H54 (cell line): Measurements from ENCODE around the gene ERC2.
"Not testable (repeated sequence)": the region's sequence is repeated elsewhere in the genome, so short reads cannot be mapped to it uniquely, and the experiment has no call there.

Experiments used
- DNase-seq: peaks from one replicate; pipeline ENCODE4 v3.0.0; 2011; ENCODE audit warnings: low spot score, mixed read lengths; ENCODE audit not compliant: insufficient read length
- FAIRE-seq: peaks from 3 replicates; lab custom pipeline; 2011; peaks lifted over from hg19 to GRCh38; lab: Jason Lieb, UNC
- POLR2A ChIP-seq: IDR thresholded peaks from 2 replicates; pipeline ENCODE4 v1.6.1; 2011; ENCODE audit warnings: low read depth, mild to moderate bottlenecking, low read length

Gene ERC2

DNA sequence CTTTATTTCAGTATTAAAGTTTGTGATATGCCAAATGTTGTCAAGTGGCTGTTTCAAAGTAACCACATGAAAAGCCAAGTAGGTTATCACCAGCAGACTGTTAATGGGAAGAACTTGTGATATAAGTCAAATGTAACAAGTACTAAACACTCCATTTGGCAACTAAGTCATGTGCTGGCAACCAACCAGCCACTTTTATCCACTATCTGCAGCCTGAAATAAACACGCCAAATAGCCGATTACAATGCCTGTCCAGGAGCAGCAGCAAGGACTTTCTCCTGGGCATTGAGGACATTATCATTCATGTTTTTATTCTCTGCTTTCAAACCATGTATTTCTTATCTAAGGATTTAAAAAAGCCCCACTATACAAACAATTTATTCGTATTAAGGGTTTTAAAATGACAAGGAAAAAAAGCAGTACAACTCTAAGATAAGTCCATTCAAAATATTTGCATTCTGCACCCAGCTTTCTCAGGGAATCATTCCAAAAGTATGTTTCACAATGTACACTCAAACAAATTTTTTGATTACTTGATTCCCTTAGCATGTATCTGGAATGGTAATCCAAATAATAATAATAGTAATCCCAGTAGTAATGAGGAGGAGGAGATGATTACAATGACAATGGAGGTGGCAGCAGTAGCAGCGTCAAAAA lies 448.6 kb downstream of the ERC2 start:
- no peak for TF ChIP-seq POLR2A
- no peak for FAIRE-seq
- DNase-seq, result no peak

- DNase-seq, FAIRE-seq: not testable (repeated sequence)
Measured at GRCh38 chr3:56015374-56015773, 452.9 kb downstream of the ERC2 start.

DNA sequence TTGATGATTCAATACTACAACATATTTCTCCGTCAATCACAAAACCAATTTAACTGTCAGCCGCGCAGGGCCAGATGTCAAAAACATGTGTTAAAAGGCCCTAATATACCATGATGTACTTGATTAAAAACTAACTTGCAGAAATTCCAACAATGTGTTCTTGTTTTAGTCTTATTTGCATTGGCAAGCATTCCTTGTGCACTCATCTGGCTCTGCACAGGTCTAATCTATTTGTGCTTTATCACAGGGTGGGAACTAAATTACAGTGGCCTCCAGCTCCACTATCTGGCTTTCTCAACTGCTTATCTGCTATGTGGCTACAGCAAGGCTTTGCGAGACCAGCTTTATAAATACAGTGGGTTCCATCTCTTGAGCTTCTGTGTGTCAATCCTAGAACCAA lies 455.5 kb downstream of the ERC2 start:
- FAIRE-seq (no peak), DNase-seq (no peak)
- TF ChIP-seq POLR2A, result no peak

GRCh38 chr3:56005196-56005805 lies 463.0 kb downstream of the ERC2 start:
- no peak for DNase-seq
- no peak for TF ChIP-seq POLR2A
- FAIRE-seq, result no peak

DNA sequence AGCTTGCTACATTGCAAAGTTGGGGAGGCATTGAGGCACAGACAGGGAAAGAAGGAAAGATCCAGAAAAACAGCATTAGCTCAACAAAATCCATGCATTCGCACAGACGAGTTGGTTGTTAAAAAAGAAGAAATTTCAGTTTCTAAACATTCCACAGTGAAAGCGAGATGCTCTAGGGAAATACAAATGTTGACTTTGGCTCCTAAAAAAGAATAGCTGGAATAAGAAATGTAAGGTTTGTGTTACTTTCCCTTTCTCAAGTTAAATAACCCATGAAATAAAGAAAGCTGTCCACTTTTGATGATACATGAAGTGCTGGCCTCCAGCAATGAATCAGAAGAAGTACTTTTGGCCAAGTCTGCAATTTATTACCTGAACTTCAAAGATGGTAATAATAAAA lies 465.1 kb downstream of the ERC2 start:
- DNase-seq (no peak), FAIRE-seq (no peak)
- no peak for TF ChIP-seq POLR2A

DNA sequence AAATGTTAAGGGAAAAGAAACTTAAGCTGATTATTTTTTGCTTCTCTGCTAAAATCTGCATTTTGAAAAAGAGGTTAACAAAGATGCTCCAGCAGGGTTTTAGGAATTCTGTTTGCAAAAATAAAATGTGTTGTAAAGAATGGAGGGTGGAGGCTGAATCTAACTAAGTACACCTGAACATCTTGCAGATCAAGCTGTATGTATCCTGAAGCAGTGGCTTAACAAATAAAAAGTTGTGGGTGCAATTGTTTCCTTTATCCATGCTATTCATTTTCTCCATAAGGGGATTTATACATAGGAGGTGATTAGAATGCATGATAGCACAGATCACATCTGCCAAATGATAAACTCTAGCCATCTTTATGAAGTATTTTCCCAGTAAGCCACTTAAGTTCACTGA lies 466.3 kb downstream of the ERC2 start:
- FAIRE-seq (no peak), DNase-seq (no peak)

GRCh38 chr3:56001537-56001936 lies 466.7 kb downstream of the ERC2 start:
- TF ChIP-seq POLR2A, result no peak
- FAIRE-seq (no peak), DNase-seq (no peak)

More for the DNA sequence above, 466.3 kb downstream of the ERC2 start:
- TF ChIP-seq POLR2A, result no peak

- DNase-seq, result no peak
- no peak for TF ChIP-seq POLR2A
- FAIRE-seq, result no peak
Measured at GRCh38 chr3:55989366-55989765, 478.9 kb downstream of the ERC2 start.

- no peak for DNase-seq
- TF ChIP-seq POLR2A, result no peak
- FAIRE-seq, result no peak
Measured at GRCh38 chr3:55988905-55989304, 479.4 kb downstream of the ERC2 start.

DNA sequence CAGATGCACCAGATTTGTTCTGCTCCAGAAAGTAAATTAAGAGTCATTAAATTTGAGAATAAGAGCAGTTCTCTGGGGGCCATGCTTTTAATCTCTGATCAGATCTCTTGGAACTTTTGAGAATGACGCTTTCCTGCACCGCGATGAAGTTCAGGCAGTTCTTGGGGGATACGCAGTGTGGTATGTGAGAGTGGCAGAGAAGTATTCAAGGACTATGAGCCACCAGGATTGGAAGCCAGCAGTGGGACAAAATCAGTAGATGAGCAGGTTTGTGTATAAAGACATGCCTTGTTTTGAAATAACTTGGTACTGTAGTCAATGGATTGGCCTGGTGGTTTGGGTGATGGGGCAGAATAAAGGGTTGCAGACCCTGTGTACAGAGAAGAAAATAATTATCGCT lies 483.6 kb downstream of the ERC2 start:
- DNase-seq (no peak), FAIRE-seq (no peak)
- no peak for TF ChIP-seq POLR2A

- FAIRE-seq (no peak), DNase-seq (no peak)
- TF ChIP-seq POLR2A, result no peak
Measured at GRCh38 chr3:55978953-55979352, 489.3 kb downstream of the ERC2 start.

GRCh38 chr3:55974421-55975165 lies 493.7 kb downstream of the ERC2 start:
- FAIRE-seq (no peak), DNase-seq (no peak)
- TF ChIP-seq POLR2A, result no peak

DNA sequence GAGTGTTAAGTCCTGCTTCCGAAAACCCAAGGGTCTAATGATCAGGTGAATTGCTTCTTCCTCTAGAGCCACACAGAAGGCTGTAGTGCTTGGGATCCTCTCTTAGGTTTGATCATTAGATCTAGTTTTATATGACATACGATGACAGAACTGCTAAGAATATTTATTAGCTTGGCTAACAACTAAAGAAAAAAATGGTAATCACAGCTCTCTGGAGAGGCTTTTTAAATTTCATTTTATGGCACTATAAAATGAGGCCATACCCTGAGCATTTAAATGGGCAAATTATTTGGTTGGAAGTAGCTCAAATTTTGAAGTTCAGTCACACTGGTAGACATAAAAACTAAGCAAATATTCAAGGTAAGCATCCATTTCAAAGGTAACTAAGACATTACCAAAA lies 498.6 kb downstream of the ERC2 start:
- DNase-seq (no peak), FAIRE-seq (no peak)
- TF ChIP-seq POLR2A, result no peak

DNA sequence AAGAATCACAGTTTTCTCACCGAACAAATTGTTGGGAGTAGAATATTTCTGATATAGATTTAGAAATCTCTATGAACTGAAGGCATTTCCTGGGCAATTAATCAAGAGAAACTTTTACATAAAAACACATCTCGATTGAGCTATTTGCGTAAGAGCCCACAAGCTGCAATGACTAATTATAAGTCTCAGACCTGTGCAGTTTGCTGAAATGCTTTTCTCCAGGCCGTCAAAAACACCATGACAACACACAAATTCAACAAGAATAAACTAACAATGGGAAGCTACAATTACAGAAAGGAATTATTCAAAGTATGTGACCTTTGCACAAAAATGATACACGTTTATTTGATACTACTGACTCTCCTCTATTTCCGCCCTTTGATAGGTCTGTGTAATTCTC lies 499.9 kb downstream of the ERC2 start:
- DNase-seq (no peak), FAIRE-seq (no peak)
- no peak for TF ChIP-seq POLR2A
